ENCODE measurements around the gene SERPINA4.

Gene SERPINA4

DNA sequence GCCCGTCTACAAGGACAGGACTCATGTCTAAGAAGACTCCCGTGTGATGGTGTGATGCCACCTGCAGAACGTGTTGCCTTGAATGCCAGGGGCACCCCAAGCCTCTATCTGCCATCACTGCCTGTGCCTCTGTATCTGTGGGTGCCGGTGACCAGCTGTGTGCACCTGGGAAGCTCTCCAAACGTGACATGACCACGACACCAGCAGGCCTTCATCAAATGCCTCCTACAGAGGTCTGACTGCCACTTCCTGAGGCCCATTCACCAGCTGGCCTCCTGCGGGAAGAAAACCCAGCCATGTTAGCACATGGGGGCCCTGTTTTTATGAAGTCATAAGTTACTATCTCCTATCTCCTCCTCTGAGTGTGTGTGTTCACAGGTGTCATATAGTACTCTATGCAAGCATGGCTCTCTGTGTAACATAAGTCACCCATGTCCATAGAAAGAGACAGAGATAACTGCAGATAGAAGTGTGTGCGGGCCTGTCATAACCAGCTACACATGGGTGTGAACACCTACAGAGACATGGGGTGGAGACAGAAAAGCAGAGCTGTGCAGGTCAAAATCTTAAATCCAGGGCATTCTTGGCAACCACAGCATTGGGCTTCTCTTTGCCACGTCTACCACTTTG, 18.3 kb upstream of the SERPINA4 start:
- no peak for DNase-seq (ENCODE audit: low read depth)

DNA sequence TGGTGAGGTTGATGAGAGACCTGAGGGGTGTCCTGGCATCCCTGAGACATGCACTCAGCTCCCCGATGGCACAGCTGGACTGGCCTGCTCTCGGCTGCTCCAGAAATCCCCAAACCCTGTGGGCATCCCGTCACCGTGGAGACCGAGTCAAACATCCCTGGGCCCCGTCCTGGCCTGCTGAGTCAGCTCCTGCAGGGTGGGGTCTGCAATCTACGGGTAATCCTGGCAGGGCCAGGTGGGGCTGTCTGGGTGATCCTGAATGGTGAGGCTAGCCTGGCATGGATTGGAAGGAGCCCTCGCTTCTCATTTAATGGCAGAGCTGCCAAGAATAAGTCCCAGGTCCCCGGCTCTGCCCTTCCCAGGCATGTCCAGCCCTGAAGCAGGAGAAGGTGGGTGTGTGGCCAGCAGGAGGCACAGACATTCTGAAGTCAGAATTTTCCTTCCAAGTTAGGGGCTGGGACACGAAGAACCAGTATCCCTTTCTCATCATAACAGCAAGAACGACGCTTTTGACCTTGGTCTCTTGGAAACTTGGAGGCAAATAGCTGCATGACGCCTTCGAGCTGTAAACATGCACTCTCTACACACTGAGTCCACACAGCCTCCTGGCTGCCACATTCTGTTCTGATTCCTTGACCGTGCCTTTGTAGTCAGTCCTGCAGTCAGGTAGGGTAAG, 17.7 kb upstream of the SERPINA4 start:
- DNase-seq (ENCODE audit: low read depth), result no peak

DNA sequence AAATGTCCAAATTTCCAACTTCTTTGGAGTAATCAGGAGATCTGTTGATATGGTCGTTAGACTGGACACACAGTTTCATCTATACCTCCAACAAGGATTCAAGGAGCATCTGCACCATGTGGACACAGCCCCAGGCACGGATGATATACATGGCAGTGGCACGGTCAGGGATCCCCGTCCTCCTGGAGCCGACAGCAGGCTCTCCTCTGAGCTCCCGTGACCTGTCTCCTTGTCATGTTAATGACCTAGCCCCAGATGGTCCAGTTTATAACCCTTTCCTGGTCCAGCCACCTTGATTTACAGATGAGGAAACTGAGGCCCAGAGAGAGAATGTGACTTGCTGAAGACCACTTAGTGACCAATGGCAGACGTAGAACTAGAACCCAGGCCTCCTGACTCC, 16.5 kb upstream of the SERPINA4 start:
- no peak for DNase-seq (ENCODE audit: low read depth)

- DNase-seq (ENCODE audit: low read depth), result no peak
These were observed 16.0 kb upstream of the SERPINA4 start for GRCh38 chr14:94545131-94545841.

DNA sequence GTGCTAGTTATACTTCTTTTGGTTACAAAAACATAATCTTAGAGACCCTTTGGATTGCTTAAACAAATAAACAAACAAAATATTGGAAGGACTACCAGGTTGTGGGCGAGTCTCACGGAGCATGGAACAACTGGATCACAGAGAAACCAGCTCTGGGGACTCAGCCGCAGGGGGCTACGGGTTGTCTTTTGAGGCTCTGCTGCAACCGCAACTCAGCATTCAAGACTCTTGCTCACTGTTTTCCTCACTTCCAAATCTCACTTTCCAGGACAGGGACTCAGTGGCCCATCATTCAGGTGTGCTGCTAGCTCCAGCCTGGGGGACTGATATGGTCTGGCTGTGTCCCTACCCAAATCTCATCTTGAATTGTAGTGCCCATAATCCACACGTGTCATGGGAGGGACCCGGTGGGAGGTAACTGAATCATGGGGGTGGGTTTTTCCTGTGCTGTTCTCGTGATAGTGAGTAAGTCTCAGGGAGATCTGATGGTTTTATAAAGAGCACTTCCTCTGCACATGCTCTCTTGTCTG, 14.0 kb upstream of the SERPINA4 start:
- no peak for DNase-seq (ENCODE audit: low read depth)

DNA sequence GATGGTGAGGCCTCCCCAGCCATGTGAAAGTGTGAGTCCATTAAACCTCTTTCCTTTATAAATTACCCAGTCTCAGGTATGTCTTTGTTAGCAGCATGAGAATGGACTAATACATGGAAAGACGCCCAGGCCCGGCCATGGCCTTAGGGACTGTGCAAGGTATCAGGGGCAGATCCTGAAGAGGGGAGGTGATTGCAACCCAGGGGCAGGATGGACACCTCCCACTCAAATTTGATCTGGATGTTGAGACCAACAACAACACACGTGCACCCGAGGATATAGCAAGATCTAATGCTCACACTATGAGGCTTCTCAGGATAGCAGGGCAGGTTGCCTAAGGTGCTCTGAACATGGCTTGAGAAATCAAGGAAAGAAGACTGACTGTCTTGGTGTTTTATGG, 13.5 kb upstream of the SERPINA4 start:
- no peak for DNase-seq (ENCODE audit: low read depth)

- DNase-seq (ENCODE audit: low read depth), result no peak
These were observed 12.9 kb upstream of the SERPINA4 start for GRCh38 chr14:94548131-94548998.

DNA sequence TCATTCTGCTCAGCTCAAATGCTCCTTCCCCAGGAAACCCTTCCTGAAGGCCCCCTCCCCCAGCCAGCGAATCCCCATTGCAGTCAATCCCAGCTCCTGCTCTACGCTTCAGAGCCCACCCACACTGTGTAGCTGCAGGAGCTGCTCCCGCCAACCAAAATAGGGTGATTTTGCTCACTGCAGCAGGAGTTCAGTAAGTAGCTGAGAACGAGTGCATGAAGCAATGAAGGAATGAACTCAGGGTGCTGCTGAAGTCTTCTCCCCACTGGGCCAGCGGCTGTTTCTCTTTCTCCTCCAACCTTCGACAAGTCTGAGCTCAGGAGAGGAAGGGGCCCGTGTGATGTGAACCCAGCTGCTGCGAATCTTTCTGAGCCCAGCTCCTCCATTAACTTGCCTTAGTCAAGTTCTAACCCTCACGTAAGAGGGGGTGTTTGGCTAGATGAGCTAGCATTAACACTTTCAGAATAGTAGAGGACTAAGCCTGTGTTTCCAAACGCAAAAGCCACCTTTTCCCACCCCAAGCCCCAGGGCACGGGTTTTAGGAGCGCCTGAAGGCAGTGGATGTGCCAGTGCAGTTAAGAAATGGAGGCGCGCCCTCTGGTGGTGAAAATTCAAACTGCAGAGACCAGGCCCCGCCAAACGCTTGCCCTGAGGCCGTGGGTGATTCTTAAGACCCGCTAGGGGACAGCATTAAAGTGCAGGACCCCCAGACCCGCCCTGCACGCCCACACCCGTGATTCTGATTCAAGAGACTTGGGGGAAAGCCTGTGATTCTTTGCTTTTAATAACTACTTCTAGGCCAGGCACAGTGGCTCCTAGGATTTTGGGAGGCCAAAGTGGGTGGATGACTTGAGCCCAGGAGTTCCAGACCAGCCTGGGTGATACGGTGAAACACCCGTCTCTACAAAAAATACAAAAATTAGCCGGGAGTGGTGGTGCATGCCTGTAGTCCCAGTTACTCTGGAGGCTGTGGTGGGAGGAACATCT, 11.9 kb upstream of the SERPINA4 start:
- DNase-seq (ENCODE audit: low read depth), result peak; percentile 60

DNA sequence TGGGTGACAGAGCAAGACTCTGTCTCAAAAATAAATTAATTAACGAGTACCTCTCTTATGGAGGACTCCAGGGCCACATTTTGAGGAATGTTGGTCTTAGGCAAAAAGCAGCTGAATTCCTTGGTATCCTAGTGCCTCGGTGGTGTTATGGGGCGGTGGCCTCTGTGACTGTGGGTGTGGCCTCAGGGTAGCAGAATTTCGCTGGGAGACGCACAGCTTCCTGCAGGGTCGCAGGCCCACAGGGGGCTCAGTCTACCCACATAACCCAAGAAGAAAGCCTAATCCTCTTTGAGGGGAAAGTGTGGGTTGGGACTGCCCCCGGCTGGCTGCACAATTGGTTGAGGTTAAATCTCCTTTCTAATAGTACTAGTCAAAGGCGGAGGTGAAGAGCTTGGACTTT, 11.2 kb upstream of the SERPINA4 start:
- no peak for DNase-seq (ENCODE audit: low read depth)

DNA sequence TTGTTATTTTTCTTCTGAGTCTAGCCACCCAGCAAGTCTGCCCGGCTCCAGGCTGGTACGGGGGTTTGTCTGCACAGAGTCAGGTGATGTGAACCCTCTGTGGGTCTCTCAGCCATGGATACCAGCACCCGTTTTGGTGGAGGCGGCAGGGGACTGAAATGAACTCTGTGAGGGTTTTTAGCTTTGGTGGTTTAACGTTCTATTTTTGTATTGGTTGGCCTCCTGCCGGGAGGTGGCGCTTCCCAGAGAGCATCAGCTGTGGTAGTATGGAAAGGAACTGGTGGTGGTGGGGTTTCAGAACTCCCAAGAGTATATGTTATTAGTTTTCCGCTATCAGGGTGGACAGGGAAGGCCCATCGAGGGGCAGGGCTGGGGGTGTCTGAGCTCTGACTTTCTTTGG, 5.3 kb upstream of the SERPINA4 start:
- no peak for DNase-seq (ENCODE audit: low read depth)

DNA sequence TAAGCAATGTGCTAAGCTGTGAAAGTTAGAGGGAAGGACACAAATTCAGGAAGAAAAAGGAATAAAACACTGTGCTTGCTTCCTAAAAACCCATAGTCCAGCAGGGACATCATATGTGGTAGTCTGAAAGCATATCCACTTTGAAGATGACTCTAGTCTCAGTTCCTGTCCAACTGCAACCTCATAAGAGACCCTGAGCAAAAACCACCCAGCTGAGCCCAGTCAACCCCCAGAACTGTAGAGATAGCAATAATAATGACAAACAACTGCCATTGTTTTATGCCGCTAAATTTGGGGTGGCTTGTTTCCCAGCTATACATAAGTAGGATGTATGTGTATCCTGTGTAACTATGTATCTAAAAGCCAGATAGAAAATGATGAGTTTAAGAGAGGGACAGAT, 3.9 kb upstream of the SERPINA4 start:
- DNase-seq (ENCODE audit: low read depth), result no peak

GRCh38 chr14:94558842-94559241, 2.4 kb upstream of the SERPINA4 start:
- DNase-seq (ENCODE audit: low read depth), result no peak

GRCh38 chr14:94559638-94560290, 1.5 kb upstream of the SERPINA4 start:
- DNase-seq (ENCODE audit: low read depth), result no peak

DNA sequence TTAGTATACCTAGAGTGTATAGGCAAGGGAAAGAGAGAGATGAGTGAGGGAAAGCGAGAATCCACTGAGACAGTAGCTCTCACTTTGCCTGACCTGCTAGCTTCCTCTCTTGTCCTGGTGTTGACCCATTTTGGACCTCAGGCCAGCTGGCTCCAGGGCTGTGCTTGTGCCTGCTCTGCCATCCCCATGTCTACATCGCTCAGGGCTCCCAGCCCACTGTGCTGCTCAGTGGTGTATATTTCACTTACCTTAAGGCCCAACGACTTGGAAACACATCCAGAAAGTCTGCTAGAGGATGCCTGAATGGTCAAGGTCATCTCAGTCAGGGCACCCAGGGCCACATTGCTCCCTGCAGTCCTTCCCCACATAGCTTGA, 964 bp upstream of the SERPINA4 start:
- no peak for DNase-seq (ENCODE audit: low read depth)

DNA sequence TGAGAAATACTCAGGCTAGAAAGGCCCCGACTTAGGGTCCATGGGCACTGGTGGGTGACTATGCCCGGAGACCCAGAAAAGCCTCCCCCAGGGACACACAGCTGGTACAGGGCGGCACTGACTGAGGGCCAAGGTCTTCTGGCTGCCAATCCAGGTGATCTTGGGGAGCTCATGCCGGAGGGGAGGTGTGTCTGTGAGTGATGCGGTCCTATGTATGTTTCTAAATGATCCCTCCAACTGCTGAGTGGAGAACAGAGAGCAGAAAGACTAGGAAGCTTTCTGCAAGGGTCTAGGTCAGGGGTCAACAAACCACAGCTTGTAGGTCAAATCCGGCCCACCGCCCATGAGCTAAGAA, 391 bp downstream of the SERPINA4 start:
- DNase-seq (ENCODE audit: low read depth), result no peak

GRCh38 chr14:94562022-94562421, 780 bp downstream of the SERPINA4 start:
- DNase-seq (ENCODE audit: low read depth), result no peak

- DNase-seq (ENCODE audit: low read depth), result no peak
These were observed 2.0 kb downstream of the SERPINA4 start for GRCh38 chr14:94562941-94563883.

- DNase-seq (ENCODE audit: low read depth), result no peak
These were observed 3.1 kb downstream of the SERPINA4 start for GRCh38 chr14:94564381-94564780.

DNA sequence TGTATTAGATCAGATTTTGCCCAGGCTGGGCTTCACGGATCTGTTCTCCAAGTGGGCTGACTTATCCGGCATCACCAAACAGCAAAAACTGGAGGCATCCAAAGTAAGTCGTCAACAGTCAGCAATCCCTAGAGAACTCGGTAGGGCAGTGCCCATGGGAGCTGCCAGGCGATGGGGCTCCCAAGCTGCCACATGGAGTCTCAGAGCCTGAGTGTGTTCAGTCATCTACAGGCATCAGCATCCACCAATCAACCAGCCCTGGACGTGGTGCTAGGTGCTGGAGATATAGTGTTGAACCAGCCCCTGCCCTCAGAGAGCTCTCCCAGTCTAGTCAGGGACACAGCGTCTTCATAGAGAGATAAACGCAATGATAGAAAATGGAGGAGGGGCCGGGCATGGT, 6.9 kb downstream of the SERPINA4 start:
- DNase-seq (ENCODE audit: low read depth), result no peak

All from stimulated activated CD8-positive, alpha-beta memory T cell treated with anti-CD3 and anti-CD28 coated beads, Interleukin-15, amount 100 ng/mL, for 24 hours (primary cell).